HepG2 (cell line): ENCODE results near the gene NEURL1. TPM values are rescaled to one million over a fixed set of nuclear protein-coding genes. Genes with fewer than 3 reads are reported as not detected.

ENCODE experiments used
- ATAC-seq: fragments of 200-7000 bp; cut with Tn5 transposase; 3 replicates; pipeline ENCODE4 v1.9.1; 2020; ENCODE audit warnings: mild to moderate bottlenecking, moderate library complexity
- BruUV-seq: library from RNA; stranded (reverse); fragments of 400-500 nt; replicated peaks from 2 replicates; lab custom pipeline; 2021; lab: Mats Ljungman, UMichigan
- CTCF ChIA-PET: fragments of 300-600 bp; formaldehyde crosslinking; extraction: SDS; loops from one replicate; lab custom pipeline; 2021; ENCODE audit warnings: low total read pairs, inconsistent platforms, low intra/inter-chr PET ratio; lab: Yijun Ruan, JAX
- POLR2A ChIA-PET: fragments of 350-600 bp; sonication (Branson Sonifier 250); formaldehyde crosslinking; loops from one replicate; lab custom pipeline; 2020; ENCODE audit warnings: antibody characterized with exemption, inconsistent platforms; lab: Yijun Ruan, JAX
- DNase-seq: peaks from one replicate; pipeline ENCODE4 v3.0.0-alpha.2; 2015; ENCODE audit warnings: low spot score
- FAIRE-seq: peaks from 3 replicates; lab custom pipeline; 2011; peaks lifted over from hg19 to GRCh38; lab: Jason Lieb, UNC
- H2AFZ ChIP-seq: one replicate; pipeline ENCODE4 v1.6.1; 2011; ENCODE audit warnings: low read length, inconsistent platforms
- H3K27ac ChIP-seq: fragments of 300-600 bp; 3 replicates; pipeline ENCODE4 v1.8.0; 2011; ENCODE audit warnings: mixed run types, mild to moderate bottlenecking, mixed read lengths, low read length, inconsistent platforms; ENCODE audit not compliant: insufficient read depth; ENCODE audit errors: extremely low read length
- H3K27me3 ChIP-seq, 2 experiments: fragments of 200-600 bp in 1 of 2; 2 replicates in 1 of 2; 3 replicates in 1 of 2; pipeline versions ENCODE4 v1.6.0 to v1.8.0; 2011; ENCODE audit warnings: low read length in 2 of 2, mild to moderate bottlenecking in 2 of 2, moderate library complexity in 2 of 2, inconsistent platforms in 1 of 2; ENCODE audit not compliant: insufficient read depth in 2 of 2, control insufficient read depth in 1 of 2
- H3K36me3 ChIP-seq, 2 experiments: fragments of 200-600 bp in 1 of 2; replicated peaks in 1 of 2; 2 replicates in 1 of 2; 3 replicates in 1 of 2; pipeline versions ENCODE4 v1.5.1 to v1.8.0; 2011; ENCODE audit warnings: low read length in 2 of 2, inconsistent platforms in 1 of 2; ENCODE audit not compliant: insufficient read depth in 2 of 2, control insufficient read depth in 1 of 2
- H3K4me1 ChIP-seq: 2 replicates; pipeline ENCODE4 v1.5.1; 2012; ENCODE audit warnings: low read length, inconsistent platforms; ENCODE audit not compliant: insufficient read depth
- H3K4me2 ChIP-seq: 2 replicates; pipeline ENCODE4 v1.6.0; 2011; ENCODE audit warnings: low read depth, low read length, inconsistent platforms
- H3K4me3 ChIP-seq, 3 experiments: fragments of 200-600 bp in 1 of 3; sonication (generic), shearing (Covaris generic) in 1 of 3; replicated peaks in 1 of 3; 2 replicates each; pipeline ENCODE4 v1.5.1; 2011 to 2016; ENCODE audit warnings: low read length in 3 of 3, inconsistent platforms in 2 of 3, low read depth in 2 of 3, mild to moderate bottlenecking in 2 of 3, control low read depth in 1 of 3, mixed read lengths in 1 of 3; ENCODE audit not compliant: insufficient read depth in 1 of 3
- H3K79me2 ChIP-seq: one replicate; pipeline ENCODE4 v1.6.1; 2011; ENCODE audit warnings: low read length, inconsistent platforms; ENCODE audit not compliant: insufficient read depth
- H3K9ac ChIP-seq: 2 replicates; pipeline ENCODE4 v1.6.0; 2011; ENCODE audit warnings: mild to moderate bottlenecking, low read depth, low read length, inconsistent platforms; ENCODE audit not compliant: insufficient read depth
- H3K9me3 ChIP-seq: 2 replicates; pipeline ENCODE4 v1.5.1; 2012; ENCODE audit warnings: mild to moderate bottlenecking, low read length
- H4K20me1 ChIP-seq: 2 replicates; pipeline ENCODE4 v1.6.0; 2011; ENCODE audit warnings: inconsistent platforms, mild to moderate bottlenecking, low read length, moderate library complexity; ENCODE audit not compliant: insufficient read depth
- BRF2 ChIP-seq: sonication (generic); formaldehyde crosslinking; IDR thresholded peaks from 2 replicates; pipeline ENCODE4 v1.8.1; 2022; ENCODE audit warnings: mild to moderate bottlenecking, missing genetic modification reagents
- CAMTA2 ChIP-seq: sonication (generic); formaldehyde crosslinking; IDR thresholded peaks from 2 replicates; pipeline ENCODE4 v1.4.0; 2020; ENCODE audit warnings: mild to moderate bottlenecking, missing genetic modification reagents, borderline replicate concordance
- HOXD1 ChIP-seq: sonication (generic); formaldehyde crosslinking; IDR thresholded peaks from 2 replicates; pipeline ENCODE4 v1.5.0; 2020; ENCODE audit warnings: missing genetic modification reagents
- IRF2 ChIP-seq: IDR thresholded peaks from 2 replicates; pipeline ENCODE4 v1.6.1; 2018; ENCODE audit warnings: missing genetic modification reagents, missing compliant biosample characterization
- MBNL3 ChIP-seq: fragments of 250-450 bp; sonication (Bioruptor Pico); conservative IDR thresholded peaks from 2 replicates; pipeline ENCODE4 v1.8.0; 2022; ENCODE audit warnings: mild to moderate bottlenecking, inconsistent platforms
- RORA ChIP-seq: sonication (generic); formaldehyde crosslinking; IDR thresholded peaks from 2 replicates; pipeline ENCODE4 v1.5.0; 2020; ENCODE audit warnings: mild to moderate bottlenecking, missing genetic modification reagents, moderate library complexity
- TBX2 ChIP-seq: sonication (generic); formaldehyde crosslinking; IDR thresholded peaks from 2 replicates; pipeline ENCODE4 v1.5.0; 2020; ENCODE audit warnings: missing genetic modification reagents, mild to moderate bottlenecking, borderline replicate concordance
- TERF1 ChIP-seq: sonication (generic); formaldehyde crosslinking; IDR thresholded peaks from 2 replicates; pipeline ENCODE4 v1.8.0; 2022; ENCODE audit warnings: mild to moderate bottlenecking, missing genetic modification reagents, moderate library complexity
- TMF1 ChIP-seq: sonication (generic); formaldehyde crosslinking; IDR thresholded peaks from 2 replicates; pipeline ENCODE4 v1.8.1; 2022; ENCODE audit warnings: low read depth, missing genetic modification reagents
- TOE1 ChIP-seq: sonication (generic); formaldehyde crosslinking; IDR thresholded peaks from 2 replicates; pipeline ENCODE4 v1.4.0; 2020; ENCODE audit warnings: mild to moderate bottlenecking, missing genetic modification reagents
- YY1 ChIP-seq: IDR thresholded peaks from 2 replicates; pipeline ENCODE4 v1.6.1; 2011; ENCODE audit warnings: low read length, low read depth, moderate library complexity, mild to moderate bottlenecking; ENCODE audit not compliant: insufficient read depth, insufficient replicate concordance
- ZMYM3 ChIP-seq: sonication (generic); formaldehyde crosslinking; IDR thresholded peaks from 2 replicates; pipeline ENCODE4 v1.5.1; 2020; ENCODE audit warnings: mild to moderate bottlenecking, missing genetic modification reagents
- ZNF274 ChIP-seq: sonication (generic); formaldehyde crosslinking; IDR thresholded peaks from 2 replicates; pipeline ENCODE4 v1.5.1; 2020; ENCODE audit warnings: mild to moderate bottlenecking, missing genetic modification reagents
- ZNF574 ChIP-seq: sonication (generic); formaldehyde crosslinking; IDR thresholded peaks from 2 replicates; pipeline ENCODE4 v1.4.0; 2020; ENCODE audit warnings: missing genetic modification reagents
- ZNF644 ChIP-seq: IDR thresholded peaks from 2 replicates; pipeline ENCODE4 v1.6.1; 2016; ENCODE audit warnings: low read depth
- ZSCAN20 ChIP-seq: sonication (generic); formaldehyde crosslinking; IDR thresholded peaks from 2 replicates; pipeline ENCODE4 v1.4.0; 2020; ENCODE audit warnings: missing genetic modification reagents, mild to moderate bottlenecking, borderline replicate concordance
- WGBS: methylation state at CpG from one replicate; pipeline ENCODE4 v1.1.6; 2017; ENCODE audit warnings: low lambda C conversion rate; 5-methylcytosine and 5-hydroxymethylcytosine counted together
- in situ Hi-C: cut with HindIII; loops from 2 replicates; pipeline ENCODE4 v1.10.0; 2017; ENCODE audit warnings: low pct_unique_long_range_greater_than_20kb; ENCODE audit not compliant: extremely low pct_ligation_motif_present
- intact Hi-C: fragments of 100-400 bp; cut with micrococcal nuclease; formaldehyde crosslinking; loops from one replicate; pipeline ENCODE4 v1.10.0; 2022; ENCODE audit not compliant: unreplicated experiment
- polyA plus RNA-seq, 8 experiments: library from polyadenylated mRNA; depleted of rRNA in 3 of 8; stranded (reverse) in 7 of 8; unstranded in 1 of 8; fragments of >200 nt; fragmentation: Illumina TruSeq in 4 of 8; extraction: Trizol in 4 of 8; gene quantifications; 2 replicates each; pipeline versions ENCODE4 v1.2.1 to v1.2.3, GENCODE V29; 2011 to 2016; ENCODE audit warnings: low read depth in 4 of 8, missing spikeins in 1 of 8, mixed read lengths in 1 of 8; ENCODE audit not compliant: insufficient read depth in 1 of 8
- total RNA-seq, 5 experiments: library from RNA; depleted of rRNA; stranded (reverse); fragments of >200 nt; fragmentation: Illumina TruSeq; extraction: Trizol; gene quantifications; 2 replicates each; pipeline ENCODE4 v1.2.3, GENCODE V29; 2016; ENCODE audit warnings: low read depth in 1 of 5

The NEURL1 gene
- total and polyA plus RNA-seq, 2 of the 13 experiments (the other 11 are each of a cell fraction or from before 2014, with no cell fraction given) = not detected

- no peak for TF ChIP-seq IRF2
- no peak for TF ChIP-seq TMF1 (CRISPR knock-in tag)
- TF ChIP-seq MBNL3 (CRISPR knock-in tag) = no peak
- no peak for TF ChIP-seq ZNF274 (CRISPR knock-in tag)
- TF ChIP-seq TERF1 (CRISPR knock-in tag) = no peak
- H3K27me3 ChIP-seq = peaks cover 1 to 7% of the 10 kb centered on the region in 2 experiments; a peak in 2 of 5 replicates
- H3K36me3 ChIP-seq = no peaks in the 10 kb centered on the region
- no peak overlapping the region for H3K9ac ChIP-seq
- H4K20me1 ChIP-seq = no peaks in the 10 kb centered on the region
- H3K4me1 ChIP-seq = no peaks in the 10 kb centered on the region
- no peak overlapping the region for H3K4me2 ChIP-seq
- ATAC-seq (no peak), DNase-seq (no peak), FAIRE-seq (no peak)
- CTCF ChIA-PET = no interaction called here
- 29% methylated on average over 4 of the region's 4 CpGs for WGBS
- no peak overlapping the region for H2AFZ ChIP-seq
- POLR2A ChIA-PET = no interaction called here
- intact Hi-C loops (no loop called here), in situ Hi-C loops (no loop called here)
- no peaks in the 10 kb centered on the region for H3K79me2 ChIP-seq
- H3K4me3 ChIP-seq = no peak overlapping the region
- no peak overlapping the region for H3K27ac ChIP-seq
- H3K9me3 ChIP-seq = no peaks in the 10 kb centered on the region
- no TSS peak for BruUV-seq
These were observed 30.2 kb downstream of the NEURL1 start for GRCh38 chr10:103523683-103524082.

GRCh38 chr10:103525901-103526300 is 32.4 kb downstream of the NEURL1 start:
- FAIRE-seq = no peak
- H2AFZ ChIP-seq = no peak overlapping the region
- H3K9me3 ChIP-seq = no peaks in the 10 kb centered on the region
- no peak overlapping the region for H3K4me3 ChIP-seq
- POLR2A ChIA-PET = no interaction called here
- CTCF ChIA-PET = no interaction called here
- no peak for ATAC-seq
- in situ Hi-C loops (no loop called here), intact Hi-C loops (no loop called here)
- DNase-seq = no peak
- no peak overlapping the region for H3K27ac ChIP-seq
- no peaks in the 10 kb centered on the region for H3K36me3 ChIP-seq
- H3K4me1 ChIP-seq = no peaks in the 10 kb centered on the region
- no peak overlapping the region for H3K4me2 ChIP-seq
- H3K79me2 ChIP-seq = no peaks in the 10 kb centered on the region
- H3K27me3 ChIP-seq = peaks cover 1 to 3% of the 10 kb centered on the region in 2 experiments; a peak in 2 of 5 replicates
- H3K9ac ChIP-seq = no peak overlapping the region
- H4K20me1 ChIP-seq = no peaks in the 10 kb centered on the region
- no TSS peak for BruUV-seq
- TF ChIP-seq TOE1 (CRISPR knock-in tag) (no peak), RORA (CRISPR knock-in tag) (no peak), TBX2 (CRISPR knock-in tag) (no peak), ZNF644 (no peak), ZMYM3 (CRISPR knock-in tag) (no peak), ZSCAN20 (CRISPR knock-in tag) (no peak), CAMTA2 (CRISPR knock-in tag) (no peak), HOXD1 (CRISPR knock-in tag) (no peak), YY1 (no peak), BRF2 (no peak), ZNF574 (CRISPR knock-in tag) (no peak)
